Vagina (tissue), 2 donors: ENCODE results near the gene DGCR2.

Source experiments
- POLR2AphosphoS5 ChIP-seq, 2 donors: sonication (generic); formaldehyde crosslinking; IDR thresholded peaks; one replicate each; pipeline ENCODE4 v1.9.0; 2017; ENCODE audit warnings: antibody characterized with exemption in 2 of 2, mild to moderate bottlenecking in 2 of 2, low read depth in 1 of 2; ENCODE audit not compliant: insufficient read depth in 1 of 2
- TF ChIP-seq, protein P1 (sequence below), 3 experiments: fragments of 450-650 bp in 2 of 3; fragments of 200-600 bp in 1 of 3; sonication (generic) in 1 of 3; IDR thresholded peaks; one replicate each; pipeline ENCODE4 v1.5.1; 2017 to 2019; ENCODE audit warnings: antibody characterized with exemption in 3 of 3, mild to moderate bottlenecking in 2 of 3, moderate library complexity in 2 of 3

DNA sequence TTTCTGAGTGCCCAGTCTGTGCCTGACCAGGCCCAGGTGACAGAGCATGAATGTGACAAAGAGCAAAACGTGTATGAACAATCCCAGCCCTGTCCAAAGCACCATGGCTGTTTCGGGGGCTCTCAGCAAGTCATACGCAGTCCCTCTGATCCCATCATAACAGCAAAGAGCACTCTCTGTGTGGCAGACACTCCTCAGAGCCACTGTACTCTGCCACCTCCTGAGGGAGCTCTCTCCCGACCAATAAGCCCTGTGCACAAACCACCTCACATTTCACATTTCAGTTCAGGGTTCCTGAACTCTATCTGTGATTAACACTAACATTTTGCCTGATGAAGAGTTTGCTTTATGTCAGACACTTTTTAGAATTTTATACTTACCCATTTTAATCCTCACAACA is 6.6 kb downstream of the DGCR2 start:
- TF ChIP-seq, protein P1, sequence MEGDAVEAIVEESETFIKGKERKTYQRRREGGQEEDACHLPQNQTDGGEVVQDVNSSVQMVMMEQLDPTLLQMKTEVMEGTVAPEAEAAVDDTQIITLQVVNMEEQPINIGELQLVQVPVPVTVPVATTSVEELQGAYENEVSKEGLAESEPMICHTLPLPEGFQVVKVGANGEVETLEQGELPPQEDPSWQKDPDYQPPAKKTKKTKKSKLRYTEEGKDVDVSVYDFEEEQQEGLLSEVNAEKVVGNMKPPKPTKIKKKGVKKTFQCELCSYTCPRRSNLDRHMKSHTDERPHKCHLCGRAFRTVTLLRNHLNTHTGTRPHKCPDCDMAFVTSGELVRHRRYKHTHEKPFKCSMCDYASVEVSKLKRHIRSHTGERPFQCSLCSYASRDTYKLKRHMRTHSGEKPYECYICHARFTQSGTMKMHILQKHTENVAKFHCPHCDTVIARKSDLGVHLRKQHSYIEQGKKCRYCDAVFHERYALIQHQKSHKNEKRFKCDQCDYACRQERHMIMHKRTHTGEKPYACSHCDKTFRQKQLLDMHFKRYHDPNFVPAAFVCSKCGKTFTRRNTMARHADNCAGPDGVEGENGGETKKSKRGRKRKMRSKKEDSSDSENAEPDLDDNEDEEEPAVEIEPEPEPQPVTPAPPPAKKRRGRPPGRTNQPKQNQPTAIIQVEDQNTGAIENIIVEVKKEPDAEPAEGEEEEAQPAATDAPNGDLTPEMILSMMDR (IDR thresholded peaks at IDR 0.05) = no peak
- TF ChIP-seq POLR2AphosphoS5 (IDR thresholded peaks at IDR 0.05; ENCODE audit: insufficient read depth in 1 of 2, low read depth in 1 of 2) = no peak
